SHP77 (cell line): ENCODE measurements around the gene ETNK2.
A peak's percentile ranks its signal among the peaks of the same experiment; 100 is the strongest.

ENCODE experiments used
- DNase-seq, 2 experiments: peaks; one replicate each; lab custom pipeline; 2025; lab: John Stamatoyannopoulos, UW

The ETNK2 gene

GRCh38 chr1:204147406-204148383 lies 4.1 kb downstream of the ETNK2 start:
- no peak for DNase-seq

- DNase-seq: no peak
Observed at GRCh38 chr1:204146965-204147364, 4.9 kb downstream of the ETNK2 start.

- no peak for DNase-seq
Observed at GRCh38 chr1:204146309-204146708, 5.5 kb downstream of the ETNK2 start.

GRCh38 chr1:204145033-204145504 lies 6.8 kb downstream of the ETNK2 start:
- DNase-seq: no peak

GRCh38 chr1:204143276-204144041 lies 8.4 kb downstream of the ETNK2 start:
- DNase-seq: no peak

- no peak for DNase-seq
Observed at GRCh38 chr1:204142032-204142974, 9.5 kb downstream of the ETNK2 start.

- no peak for DNase-seq
Observed at GRCh38 chr1:204141131-204141530, 10.7 kb downstream of the ETNK2 start.

- DNase-seq: no peak
Observed at GRCh38 chr1:204139952-204140351, 11.9 kb downstream of the ETNK2 start.

GRCh38 chr1:204139088-204139487 lies 12.8 kb downstream of the ETNK2 start:
- no peak for DNase-seq

- no peak for DNase-seq
Observed at GRCh38 chr1:204136814-204137213, 15.0 kb downstream of the ETNK2 start.

- no peak for DNase-seq
Observed at GRCh38 chr1:204134103-204134502, 17.7 kb downstream of the ETNK2 start.

- DNase-seq: no peak
Observed at GRCh38 chr1:204132718-204133117, 19.1 kb downstream of the ETNK2 start.

- DNase-seq: no peak
Observed at GRCh38 chr1:204131978-204132377, 19.9 kb downstream of the ETNK2 start.

- DNase-seq: no peak
Observed at GRCh38 chr1:204130981-204131892, 20.6 kb downstream of the ETNK2 start.

GRCh38 chr1:204130178-204130577 lies 21.7 kb downstream of the ETNK2 start:
- peak; percentile 77 to 91 for DNase-seq

GRCh38 chr1:204128964-204129896 lies 22.6 kb downstream of the ETNK2 start:
- DNase-seq: peak; percentile 52 to 71

- DNase-seq: no peak
Observed at GRCh38 chr1:204128464-204128963, 23.3 kb downstream of the ETNK2 start.

GRCh38 chr1:204127597-204128242 lies 24.1 kb downstream of the ETNK2 start:
- peak; percentile 60 to 72 for DNase-seq

- no peak for DNase-seq
Observed at GRCh38 chr1:204126956-204127355, 24.9 kb downstream of the ETNK2 start.
